Fibroblast of skin of left biceps (primary cell): ENCODE data around the gene ERF.

Experiments used
- DNase-seq, 2 experiments: peaks; one replicate each; pipeline ENCODE4 v3.0.0-alpha.2; 2013; ENCODE audit warnings: low read depth in 2 of 2

Gene ERF

GRCh38 chr19:42287017-42287826, 32.3 kb upstream of the ERF start:
- no peak for DNase-seq

GRCh38 chr19:42286349-42287016, 31.6 kb upstream of the ERF start:
- no peak for DNase-seq

GRCh38 chr19:42285988-42286348, 31.0 kb upstream of the ERF start:
- no peak for DNase-seq

GRCh38 chr19:42285541-42285941, 30.6 kb upstream of the ERF start:
- DNase-seq = no peak

- DNase-seq = no peak
Measured at GRCh38 chr19:42284591-42285341, 29.8 kb upstream of the ERF start.

GRCh38 chr19:42284066-42284501, 29.2 kb upstream of the ERF start:
- peak; percentile 56 to 64 for DNase-seq

- peak; percentile 89 to 91 for DNase-seq
Measured at GRCh38 chr19:42283188-42284065, 28.5 kb upstream of the ERF start.

GRCh38 chr19:42282819-42283187, 27.9 kb upstream of the ERF start:
- DNase-seq = no peak

GRCh38 chr19:42281827-42282762, 27.2 kb upstream of the ERF start:
- no peak for DNase-seq

GRCh38 chr19:42281146-42281826, 26.4 kb upstream of the ERF start:
- DNase-seq = no peak

GRCh38 chr19:42280815-42281145, 25.9 kb upstream of the ERF start:
- no peak for DNase-seq

- DNase-seq = peak; percentile 75 to 77
Measured at GRCh38 chr19:42279902-42280814, 25.2 kb upstream of the ERF start.

- DNase-seq = no peak
Measured at GRCh38 chr19:42279155-42279901, 24.4 kb upstream of the ERF start.

- no peak for DNase-seq
Measured at GRCh38 chr19:42278452-42279154, 23.7 kb upstream of the ERF start.

- no peak for DNase-seq
Measured at GRCh38 chr19:42277821-42278451, 23.0 kb upstream of the ERF start.

GRCh38 chr19:42276821-42277220, 21.9 kb upstream of the ERF start:
- DNase-seq = no peak

- no peak for DNase-seq
Measured at GRCh38 chr19:42276284-42276683, 21.4 kb upstream of the ERF start.
